KMS-11 (cell line): Measurements from ENCODE around the gene TBPL2.

Source experiments
- H2AFZ ChIP-seq: fragments of 200-600 bp; sonication (generic); 2 replicates; pipeline ENCODE4 v1.6.1; 2016; ENCODE audit warnings: antibody characterized with exemption, mixed run types, low read depth
- H3K27ac ChIP-seq: fragments of 200-600 bp; sonication (generic); 2 replicates; pipeline ENCODE4 v1.6.1; 2016; ENCODE audit warnings: mild to moderate bottlenecking, mixed run types
- H3K27me3 ChIP-seq: fragments of 200-600 bp; sonication (generic); 2 replicates; pipeline ENCODE4 v1.6.1; 2017; ENCODE audit warnings: mild to moderate bottlenecking, low read depth, mixed run types, moderate library complexity; ENCODE audit not compliant: insufficient read depth
- H3K36me3 ChIP-seq: fragments of 200-600 bp; sonication (generic); 2 replicates; pipeline ENCODE4 v1.6.1; 2017; ENCODE audit warnings: mild to moderate bottlenecking, mixed run types; ENCODE audit not compliant: insufficient read depth
- H3K4me1 ChIP-seq: fragments of 200-600 bp; sonication (generic); 2 replicates; pipeline ENCODE4 v1.6.1; 2016; ENCODE audit warnings: mild to moderate bottlenecking, low read depth, mixed run types; ENCODE audit not compliant: poor library complexity, severe bottlenecking
- H3K4me2 ChIP-seq: fragments of 200-600 bp; sonication (generic); 2 replicates; pipeline ENCODE4 v1.7.0; 2016; ENCODE audit warnings: mild to moderate bottlenecking, mixed run types
- H3K4me3 ChIP-seq: fragments of 200-600 bp; sonication (generic); IDR thresholded peaks from 2 replicates; pipeline ENCODE4 v1.6.1; 2017; ENCODE audit warnings: low read depth, low read length, mixed read lengths; ENCODE audit not compliant: insufficient read depth
- H3K79me2 ChIP-seq: fragments of 200-600 bp; sonication (generic); 2 replicates; pipeline ENCODE4 v1.6.1; 2016; ENCODE audit warnings: low read depth, mixed run types; ENCODE audit not compliant: insufficient read depth
- H3K9ac ChIP-seq: fragments of 200-600 bp; sonication (generic); 2 replicates; pipeline ENCODE4 v1.6.1; 2016; ENCODE audit warnings: mild to moderate bottlenecking, mixed run types
- H4K20me1 ChIP-seq: fragments of 200-600 bp; sonication (generic); 2 replicates; pipeline ENCODE4 v1.6.1; 2016; ENCODE audit warnings: mild to moderate bottlenecking, mixed run types; ENCODE audit not compliant: insufficient read depth
- CTCF ChIP-seq: fragments of 200-600 bp; sonication (generic); conservative IDR thresholded peaks from 2 replicates; pipeline ENCODE4 v1.6.1; 2017; ENCODE audit warnings: low read depth, mild to moderate bottlenecking, antibody characterized with exemption, low read length, moderate library complexity, mixed read lengths

TBPL2 gene

DNA sequence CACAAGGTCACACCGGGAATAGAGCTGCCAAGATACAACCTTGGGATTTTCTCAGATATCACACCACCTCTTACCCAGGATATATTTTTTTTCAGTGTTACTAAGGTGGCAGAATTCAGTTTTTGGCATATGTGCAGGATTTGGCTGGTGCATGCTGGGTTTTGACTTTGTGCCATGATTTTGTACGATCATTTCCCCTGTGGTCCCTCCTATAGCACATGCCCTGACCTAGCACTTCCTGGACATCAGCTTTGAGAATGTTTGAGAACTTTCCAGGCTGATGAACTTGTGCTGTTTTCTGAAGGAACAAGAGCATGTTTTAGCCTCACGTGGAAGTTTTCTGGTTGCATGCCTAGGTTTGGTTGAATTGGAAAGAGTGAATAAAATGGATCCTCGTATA is 11.0 kb upstream of the TBPL2 start:
- no peak for TF ChIP-seq CTCF
- H4K20me1 ChIP-seq, result no peaks in the 10 kb centered on the region
- no peak overlapping the region for H3K4me2 ChIP-seq
- H3K4me1 ChIP-seq, result no peaks in the 10 kb centered on the region
- H3K27ac ChIP-seq, result no peak overlapping the region
- no peaks in the 10 kb centered on the region for H3K36me3 ChIP-seq
- no peaks in the 10 kb centered on the region for H3K27me3 ChIP-seq
- no peak overlapping the region for H2AFZ ChIP-seq
- no peak overlapping the region for H3K4me3 ChIP-seq
- no peaks in the 10 kb centered on the region for H3K79me2 ChIP-seq
- H3K9ac ChIP-seq, result no peak overlapping the region

- TF ChIP-seq CTCF, result no peak
- no peaks in the 10 kb centered on the region for H3K79me2 ChIP-seq
Observed at GRCh38 chr14:55450987-55451386, 10.6 kb upstream of the TBPL2 start.

GRCh38 chr14:55450539-55450938 is 10.1 kb upstream of the TBPL2 start:
- H2AFZ ChIP-seq, result no peak overlapping the region
- no peaks in the 10 kb centered on the region for H3K4me1 ChIP-seq
- no peaks in the 10 kb centered on the region for H3K79me2 ChIP-seq
- no peak overlapping the region for H3K4me3 ChIP-seq
- no peak overlapping the region for H3K9ac ChIP-seq
- no peak for TF ChIP-seq CTCF
- H4K20me1 ChIP-seq, result no peaks in the 10 kb centered on the region
- H3K4me2 ChIP-seq, result no peak overlapping the region
- H3K27me3 ChIP-seq, result no peaks in the 10 kb centered on the region
- no peaks in the 10 kb centered on the region for H3K36me3 ChIP-seq
- H3K27ac ChIP-seq, result no peak overlapping the region

More at GRCh38 chr14:55450987-55451386, 10.6 kb upstream of the TBPL2 start:
- no peaks in the 10 kb centered on the region for H3K36me3 ChIP-seq
- H4K20me1 ChIP-seq, result no peaks in the 10 kb centered on the region
- H3K4me1 ChIP-seq, result no peaks in the 10 kb centered on the region
- no peak overlapping the region for H3K9ac ChIP-seq
- H3K27me3 ChIP-seq, result no peaks in the 10 kb centered on the region
- H3K4me2 ChIP-seq, result no peak overlapping the region
- no peak overlapping the region for H2AFZ ChIP-seq
- H3K4me3 ChIP-seq, result no peak overlapping the region
- H3K27ac ChIP-seq, result no peak overlapping the region

GRCh38 chr14:55450124-55450523 is 9.7 kb upstream of the TBPL2 start:
- H3K79me2 ChIP-seq, result no peaks in the 10 kb centered on the region
- H3K4me2 ChIP-seq, result no peak overlapping the region
- H3K27me3 ChIP-seq, result no peaks in the 10 kb centered on the region
- H3K36me3 ChIP-seq, result no peaks in the 10 kb centered on the region
- no peak overlapping the region for H2AFZ ChIP-seq
- H3K4me1 ChIP-seq, result no peaks in the 10 kb centered on the region
- no peak overlapping the region for H3K27ac ChIP-seq
- no peak overlapping the region for H3K9ac ChIP-seq
- H3K4me3 ChIP-seq, result no peak overlapping the region
- no peaks in the 10 kb centered on the region for H4K20me1 ChIP-seq
- TF ChIP-seq CTCF, result no peak
